HG03558 (cell line): ENCODE data around the gene TBX10.
"Not testable (repeated sequence)": the region's sequence is repeated elsewhere in the genome, so short reads cannot be mapped to it uniquely, and the experiment has no call there.

Source experiments
- ATAC-seq: cut with Tn5 transposase; IDR thresholded peaks from one replicate; pipeline ENCODE4 v1.9.1; 2021; ENCODE audit warnings: moderate number of reproducible peaks; ENCODE audit not compliant: unreplicated experiment; ENCODE audit errors: extremely low read depth

TBX10 gene

GRCh38 chr11:67639438-67639859 lies at the start of gene TBX10:
Gene TBX10, minus strand, starts transcription at chr11:67639763. Its CDS starts 291 bp downstream, at chr11:67639472.
- ATAC-seq, result no peak

- ATAC-seq, result no peak
Measured at GRCh38 chr11:67689178-67689577, 49.6 kb upstream of the TBX10 start.

GRCh38 chr11:67687986-67688385 lies 48.4 kb upstream of the TBX10 start:
- no peak for ATAC-seq

- ATAC-seq, result not testable (repeated sequence)
Measured at GRCh38 chr11:67685641-67686332, 46.2 kb upstream of the TBX10 start.

GRCh38 chr11:67682126-67683034 lies 42.8 kb upstream of the TBX10 start:
- not testable (repeated sequence) for ATAC-seq

GRCh38 chr11:67680696-67681470 lies 41.3 kb upstream of the TBX10 start:
- no peak for ATAC-seq

GRCh38 chr11:67675058-67675747 lies 35.6 kb upstream of the TBX10 start:
- ATAC-seq, result no peak

- no peak for ATAC-seq
Measured at GRCh38 chr11:67674442-67674871, 34.9 kb upstream of the TBX10 start, which contains the start of gene ALDH3B2. Gene ALDH3B2, minus strand, starts transcription at chr11:67674623. Its CDS starts 7,688 bp downstream, at chr11:67666935.

GRCh38 chr11:67673902-67674301 lies 34.3 kb upstream of the TBX10 start:
- no peak for ATAC-seq

- ATAC-seq, result no peak
Measured at GRCh38 chr11:67673358-67673757, 33.8 kb upstream of the TBX10 start.

GRCh38 chr11:67671211-67671520 lies 31.6 kb upstream of the TBX10 start:
- no peak for ATAC-seq

- no peak for ATAC-seq
Measured at GRCh38 chr11:67670316-67671210, 31.0 kb upstream of the TBX10 start.

GRCh38 chr11:67668192-67668551 lies 28.6 kb upstream of the TBX10 start:
- no peak for ATAC-seq

- no peak for ATAC-seq
Measured at GRCh38 chr11:67667490-67668191, 28.1 kb upstream of the TBX10 start.

GRCh38 chr11:67666676-67667489 lies 27.3 kb upstream of the TBX10 start:
- no peak for ATAC-seq

GRCh38 chr11:67666303-67666645 lies 26.7 kb upstream of the TBX10 start:
- ATAC-seq, result no peak

GRCh38 chr11:67665541-67666302 lies 26.2 kb upstream of the TBX10 start:
- ATAC-seq, result no peak
